Keratinocyte (primary cell): ENCODE data around the gene ENTR1.

ENCODE experiments used
- CTCF ChIP-seq, 3 experiments: IDR thresholded peaks in 1 of 3; conservative IDR thresholded peaks in 1 of 3; optimal IDR thresholded peaks in 1 of 3; 2 replicates in 2 of 3; 3 replicates in 1 of 3; pipeline versions ENCODE3 to v1.5.1; 2011; ENCODE audit warnings: low read length in 3 of 3, mild to moderate bottlenecking in 3 of 3, moderate library complexity in 2 of 3, control low read depth in 1 of 3, inconsistent platforms in 1 of 3; ENCODE audit not compliant: insufficient read depth in 2 of 3; ENCODE audit errors: extremely low read depth in 1 of 3
- EZH2 ChIP-seq: IDR thresholded peaks from one replicate; pipeline ENCODE4 v1.6.1; 2012; ENCODE audit warnings: inconsistent platforms, mild to moderate bottlenecking, low read length, moderate library complexity

- TF ChIP-seq EZH2 (no peak), CTCF (optimal IDR thresholded peaks at IDR 0.05 in 1 of 3, IDR thresholded peaks at IDR 0.05 in 1 of 3, conservative IDR thresholded peaks at IDR 0.05 in 1 of 3; ENCODE audit: extremely low read depth in 1 of 3, insufficient read depth in 2 of 3, low read length in 3 of 3) (no peak)
Measured at GRCh38 chr9:136402067-136402466, 8.3 kb downstream of the ENTR1 start.
